HepG2 (cell line): Measurements from ENCODE around the gene DRC7. TPM values are rescaled to one million over a fixed set of nuclear protein-coding genes. Genes with fewer than 3 reads are reported as not detected.

Experiments
- ATAC-seq: fragments of 200-7000 bp; cut with Tn5 transposase; 3 replicates; pipeline ENCODE4 v1.9.1; 2020; ENCODE audit warnings: mild to moderate bottlenecking, moderate library complexity
- BruUV-seq: library from RNA; stranded (reverse); fragments of 400-500 nt; replicated peaks from 2 replicates; lab custom pipeline; 2021; lab: Mats Ljungman, UMichigan
- CTCF ChIA-PET: fragments of 300-600 bp; formaldehyde crosslinking; extraction: SDS; loops from one replicate; lab custom pipeline; 2021; ENCODE audit warnings: low total read pairs, inconsistent platforms, low intra/inter-chr PET ratio; lab: Yijun Ruan, JAX
- POLR2A ChIA-PET: fragments of 350-600 bp; sonication (Branson Sonifier 250); formaldehyde crosslinking; loops from one replicate; lab custom pipeline; 2020; ENCODE audit warnings: antibody characterized with exemption, inconsistent platforms; lab: Yijun Ruan, JAX
- DNase-seq: peaks from one replicate; pipeline ENCODE4 v3.0.0-alpha.2; 2015; ENCODE audit warnings: low spot score
- FAIRE-seq: peaks from 3 replicates; lab custom pipeline; 2011; peaks lifted over from hg19 to GRCh38; lab: Jason Lieb, UNC
- H2AFZ ChIP-seq: one replicate; pipeline ENCODE4 v1.6.1; 2011; ENCODE audit warnings: low read length, inconsistent platforms
- H3K27ac ChIP-seq: fragments of 300-600 bp; 3 replicates; pipeline ENCODE4 v1.8.0; 2011; ENCODE audit warnings: mixed run types, mild to moderate bottlenecking, mixed read lengths, low read length, inconsistent platforms; ENCODE audit not compliant: insufficient read depth; ENCODE audit errors: extremely low read length
- H3K27me3 ChIP-seq, 2 experiments: fragments of 200-600 bp in 1 of 2; 2 replicates in 1 of 2; 3 replicates in 1 of 2; pipeline versions ENCODE4 v1.6.0 to v1.8.0; 2011; ENCODE audit warnings: low read length in 2 of 2, mild to moderate bottlenecking in 2 of 2, moderate library complexity in 2 of 2, inconsistent platforms in 1 of 2; ENCODE audit not compliant: insufficient read depth in 2 of 2, control insufficient read depth in 1 of 2
- H3K36me3 ChIP-seq, 2 experiments: fragments of 200-600 bp in 1 of 2; replicated peaks in 1 of 2; 2 replicates in 1 of 2; 3 replicates in 1 of 2; pipeline versions ENCODE4 v1.5.1 to v1.8.0; 2011; ENCODE audit warnings: low read length in 2 of 2, inconsistent platforms in 1 of 2; ENCODE audit not compliant: insufficient read depth in 2 of 2, control insufficient read depth in 1 of 2
- H3K4me1 ChIP-seq: 2 replicates; pipeline ENCODE4 v1.5.1; 2012; ENCODE audit warnings: low read length, inconsistent platforms; ENCODE audit not compliant: insufficient read depth
- H3K4me2 ChIP-seq: 2 replicates; pipeline ENCODE4 v1.6.0; 2011; ENCODE audit warnings: low read depth, low read length, inconsistent platforms
- H3K4me3 ChIP-seq, 3 experiments: fragments of 200-600 bp in 1 of 3; sonication (generic), shearing (Covaris generic) in 1 of 3; replicated peaks in 1 of 3; 2 replicates each; pipeline ENCODE4 v1.5.1; 2011 to 2016; ENCODE audit warnings: low read length in 3 of 3, inconsistent platforms in 2 of 3, low read depth in 2 of 3, mild to moderate bottlenecking in 2 of 3, control low read depth in 1 of 3, mixed read lengths in 1 of 3; ENCODE audit not compliant: insufficient read depth in 1 of 3
- H3K79me2 ChIP-seq: one replicate; pipeline ENCODE4 v1.6.1; 2011; ENCODE audit warnings: low read length, inconsistent platforms; ENCODE audit not compliant: insufficient read depth
- H3K9ac ChIP-seq: 2 replicates; pipeline ENCODE4 v1.6.0; 2011; ENCODE audit warnings: mild to moderate bottlenecking, low read depth, low read length, inconsistent platforms; ENCODE audit not compliant: insufficient read depth
- H3K9me3 ChIP-seq: 2 replicates; pipeline ENCODE4 v1.5.1; 2012; ENCODE audit warnings: mild to moderate bottlenecking, low read length
- H4K20me1 ChIP-seq: 2 replicates; pipeline ENCODE4 v1.6.0; 2011; ENCODE audit warnings: inconsistent platforms, mild to moderate bottlenecking, low read length, moderate library complexity; ENCODE audit not compliant: insufficient read depth
- DNMT3B ChIP-seq: conservative IDR thresholded peaks from 2 replicates; pipeline ENCODE4 v1.6.1; 2016; ENCODE audit warnings: missing biosample characterization, control low read depth
- DR1 ChIP-seq: sonication (generic); formaldehyde crosslinking; IDR thresholded peaks from 2 replicates; pipeline ENCODE4 v1.8.0; 2021; ENCODE audit warnings: mild to moderate bottlenecking, missing genetic modification reagents, inconsistent platforms
- ISL2 ChIP-seq: sonication (generic); formaldehyde crosslinking; IDR thresholded peaks from 2 replicates; pipeline ENCODE4 v1.5.0; 2020; ENCODE audit warnings: missing genetic modification reagents
- PAWR ChIP-seq: sonication (generic); formaldehyde crosslinking; IDR thresholded peaks from 2 replicates; pipeline ENCODE4 v1.4.0; 2020; ENCODE audit warnings: missing genetic modification reagents, mild to moderate bottlenecking, borderline replicate concordance
- RARA ChIP-seq: IDR thresholded peaks from 2 replicates; pipeline ENCODE4 v1.6.1; 2016; ENCODE audit warnings: missing genetic modification reagents, missing compliant biosample characterization
- TCF12 ChIP-seq, 2 experiments: fragments of 450-650 bp in 1 of 2; sonication (generic) in 1 of 2; formaldehyde crosslinking in 1 of 2; IDR thresholded peaks; 2 replicates each; pipeline versions ENCODE4 v1.6.1 to v1.8.0; 2017 to 2022; ENCODE audit warnings: antibody characterized with exemption in 1 of 2, mild to moderate bottlenecking in 1 of 2, missing genetic modification reagents in 1 of 2, moderate library complexity in 1 of 2
- ZFP36L2 ChIP-seq: sonication (generic); formaldehyde crosslinking; IDR thresholded peaks from 2 replicates; pipeline ENCODE4 v1.4.0; 2020; ENCODE audit warnings: missing genetic modification reagents
- ZFP41 ChIP-seq: sonication (generic); formaldehyde crosslinking; IDR thresholded peaks from 2 replicates; pipeline ENCODE4 v1.4.0; 2020; ENCODE audit warnings: mild to moderate bottlenecking, missing genetic modification reagents, borderline replicate concordance
- ZNF282 ChIP-seq: fragments of 450-650 bp; IDR thresholded peaks from 2 replicates; pipeline ENCODE4 v1.6.1; 2018; ENCODE audit not compliant: partially characterized antibody
- ZNF749 ChIP-seq: sonication (generic); formaldehyde crosslinking; IDR thresholded peaks from 2 replicates; pipeline ENCODE4 v1.8.0; 2022; ENCODE audit warnings: mild to moderate bottlenecking, missing genetic modification reagents, moderate library complexity, borderline replicate concordance
- ZNF761 ChIP-seq: sonication (generic); formaldehyde crosslinking; conservative IDR thresholded peaks from 2 replicates; pipeline ENCODE4 v1.4.0; 2020; ENCODE audit warnings: mild to moderate bottlenecking, missing genetic modification reagents
- ZSCAN25 ChIP-seq: sonication (generic); formaldehyde crosslinking; IDR thresholded peaks from 2 replicates; pipeline ENCODE4 v1.8.0; 2022; ENCODE audit warnings: mild to moderate bottlenecking, missing genetic modification reagents
- WGBS: methylation state at CpG from one replicate; pipeline ENCODE4 v1.1.6; 2017; ENCODE audit warnings: low lambda C conversion rate; 5-methylcytosine and 5-hydroxymethylcytosine counted together
- in situ Hi-C: cut with HindIII; loops from 2 replicates; pipeline ENCODE4 v1.10.0; 2017; ENCODE audit warnings: low pct_unique_long_range_greater_than_20kb; ENCODE audit not compliant: extremely low pct_ligation_motif_present
- intact Hi-C: fragments of 100-400 bp; cut with micrococcal nuclease; formaldehyde crosslinking; loops from one replicate; pipeline ENCODE4 v1.10.0; 2022; ENCODE audit not compliant: unreplicated experiment
- polyA plus RNA-seq, 8 experiments: library from polyadenylated mRNA; depleted of rRNA in 3 of 8; stranded (reverse) in 7 of 8; unstranded in 1 of 8; fragments of >200 nt; fragmentation: Illumina TruSeq in 4 of 8; extraction: Trizol in 4 of 8; gene quantifications; 2 replicates each; pipeline versions ENCODE4 v1.2.1 to v1.2.3, GENCODE V29; 2011 to 2016; ENCODE audit warnings: low read depth in 4 of 8, missing spikeins in 1 of 8, mixed read lengths in 1 of 8; ENCODE audit not compliant: insufficient read depth in 1 of 8
- total RNA-seq, 5 experiments: library from RNA; depleted of rRNA; stranded (reverse); fragments of >200 nt; fragmentation: Illumina TruSeq; extraction: Trizol; gene quantifications; 2 replicates each; pipeline ENCODE4 v1.2.3, GENCODE V29; 2016; ENCODE audit warnings: low read depth in 1 of 5
- TF ChIP-seq, protein P1 (sequence below): sonication (generic); formaldehyde crosslinking; IDR thresholded peaks from 2 replicates; pipeline ENCODE4 v1.5.1; 2020; ENCODE audit warnings: missing genetic modification reagents, mild to moderate bottlenecking, borderline replicate concordance
- TF ChIP-seq, protein P2 (sequence below): sonication (generic); formaldehyde crosslinking; IDR thresholded peaks from 2 replicates; pipeline ENCODE4 v1.4.0; 2020; ENCODE audit warnings: mild to moderate bottlenecking, missing genetic modification reagents
- TF ChIP-seq, protein P3 (sequence below): sonication (generic); formaldehyde crosslinking; IDR thresholded peaks from 2 replicates; pipeline ENCODE4 v1.4.0; 2020; ENCODE audit warnings: missing genetic modification reagents; ENCODE audit errors: not compliant biosample characterization

The DRC7 gene
- total and polyA plus RNA-seq, 2 of the 13 experiments (the other 11 are each of a cell fraction or from before 2014, with no cell fraction given): 2.7 to 3.4 TPM

DNA sequence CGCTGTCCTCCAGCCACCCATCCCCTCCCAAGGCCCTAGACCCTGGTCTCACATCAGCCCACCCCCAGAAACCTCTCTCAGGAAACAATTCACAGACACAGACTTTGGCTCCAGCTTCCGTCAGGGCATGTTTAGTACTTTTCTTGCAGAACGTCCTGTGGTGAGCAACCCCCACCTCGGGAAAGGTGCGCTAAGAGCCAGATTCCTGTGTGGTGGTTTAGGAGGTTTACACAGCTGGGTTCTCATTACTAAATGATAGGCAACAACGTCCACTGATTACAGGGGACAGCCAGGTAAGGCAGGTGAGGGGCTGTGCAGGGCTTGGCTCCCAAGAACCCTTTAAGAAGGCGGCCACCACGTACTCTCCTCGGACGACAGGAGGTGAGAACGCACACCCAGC is 78.4 kb downstream of the DRC7 start (continued):
- TF ChIP-seq, protein P1, sequence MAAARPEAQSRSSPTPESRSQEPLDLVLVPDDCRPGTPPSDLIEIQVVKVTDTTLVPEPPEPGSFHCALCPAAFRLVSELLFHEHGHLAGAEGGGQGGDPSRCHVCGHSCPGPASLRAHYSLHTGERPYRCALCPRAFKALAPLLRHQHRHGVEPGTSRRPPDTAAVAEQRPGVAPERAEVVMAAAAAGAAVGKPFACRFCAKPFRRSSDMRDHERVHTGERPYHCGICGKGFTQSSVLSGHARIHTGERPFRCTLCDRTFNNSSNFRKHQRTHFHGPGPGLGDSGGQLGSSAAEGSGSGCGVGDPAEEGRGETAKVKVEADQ: no peak
- TF ChIP-seq PAWR (CRISPR knock-in tag) (no peak), DR1 (no peak)

DNA sequence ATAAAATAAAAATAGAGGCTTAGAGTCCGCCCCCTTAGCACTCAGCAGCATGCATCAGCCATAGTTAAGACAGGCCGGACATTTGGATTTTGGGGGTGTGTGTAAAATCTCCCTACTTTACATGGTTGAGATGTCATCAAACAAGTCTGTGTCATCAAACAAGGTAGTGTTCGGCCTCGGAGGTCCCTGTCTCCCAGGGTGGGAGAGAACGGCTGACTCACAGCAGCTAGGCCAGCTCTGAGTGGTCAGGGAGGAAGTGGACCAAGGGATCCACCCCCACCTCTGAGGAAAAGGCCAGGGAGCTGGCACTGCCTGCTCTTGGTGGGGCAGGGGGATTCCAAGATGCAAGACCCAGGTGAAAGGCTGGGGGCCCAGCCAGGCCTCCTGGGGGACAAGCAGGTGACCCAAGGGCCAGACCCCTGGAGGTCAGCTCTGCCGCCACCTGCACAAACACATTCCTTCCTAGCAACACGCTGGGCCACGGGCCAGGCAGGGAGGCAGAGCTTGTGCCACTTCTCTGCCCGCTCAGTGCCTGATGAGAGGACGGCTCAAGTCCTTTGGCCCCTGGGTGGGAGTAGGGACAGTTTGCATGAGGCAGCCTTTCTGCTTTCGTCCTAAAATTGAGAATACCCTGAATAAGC is 79.2 kb downstream of the DRC7 start:
- ATAC-seq: no peak
- Histone ChIP-seq H4K20me1 (no peaks in the 10 kb centered on the region), H3K9me3 (no peaks in the 10 kb centered on the region), H3K9ac (no peak overlapping the region), H3K79me2 (no peaks in the 10 kb centered on the region), H2AFZ (no peak overlapping the region), H3K27ac (no peak overlapping the region), H3K4me1 (peaks cover 6% of the 10 kb centered on the region), H3K36me3 (peaks cover 38 to 43% of the 10 kb centered on the region in 2 experiments), H3K4me3 (no peak overlapping the region), H3K27me3 (no peaks in the 10 kb centered on the region), H3K4me2 (no peak overlapping the region)
- in situ Hi-C loops: no loop called here
- ChIA-PET POLR2A (interaction anchor here (1.5 kb wide), 1 partner anchor 8 kb away, joined by 3 read pairs; no protein-coding TSS in a partner anchor), CTCF (no interaction called here)
- BruUV-seq: no TSS peak
- TF ChIP-seq TCF12 (IDR thresholded peaks at IDR 0.05) (no peak), TCF12 (CRISPR knock-in tag; IDR thresholded peaks at IDR 0.05) (no peak), DNMT3B (no peak), ZNF282 (no peak), RARA (no peak), ZNF761 (CRISPR knock-in tag) (no peak), ZNF749 (no peak), ISL2 (no peak), ZSCAN25 (CRISPR knock-in tag) (no peak), ZFP41 (CRISPR knock-in tag) (no peak), ZFP36L2 (CRISPR knock-in tag) (no peak)
- TF ChIP-seq, protein P2, sequence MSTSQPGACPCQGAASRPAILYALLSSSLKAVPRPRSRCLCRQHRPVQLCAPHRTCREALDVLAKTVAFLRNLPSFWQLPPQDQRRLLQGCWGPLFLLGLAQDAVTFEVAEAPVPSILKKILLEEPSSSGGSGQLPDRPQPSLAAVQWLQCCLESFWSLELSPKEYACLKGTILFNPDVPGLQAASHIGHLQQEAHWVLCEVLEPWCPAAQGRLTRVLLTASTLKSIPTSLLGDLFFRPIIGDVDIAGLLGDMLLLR (CRISPR knock-in tag): no peak
- TF ChIP-seq, protein P3, sequence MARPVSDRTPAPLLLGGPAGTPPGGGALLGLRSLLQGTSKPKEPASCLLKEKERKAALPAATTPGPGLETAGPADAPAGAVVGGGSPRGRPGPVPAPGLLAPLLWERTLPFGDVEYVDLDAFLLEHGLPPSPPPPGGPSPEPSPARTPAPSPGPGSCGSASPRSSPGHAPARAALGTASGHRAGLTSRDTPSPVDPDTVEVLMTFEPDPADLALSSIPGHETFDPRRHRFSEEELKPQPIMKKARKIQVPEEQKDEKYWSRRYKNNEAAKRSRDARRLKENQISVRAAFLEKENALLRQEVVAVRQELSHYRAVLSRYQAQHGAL (CRISPR knock-in tag): no peak
- 98% methylated on average over 10 of the region's 11 CpGs for WGBS
- no peak for DNase-seq
- intact Hi-C loops: no loop called here
- no peak for FAIRE-seq
